Neural progenitor cell (in vitro differentiated cells): ENCODE data around the gene DAAM2.

Experiments
- EZH2 ChIP-seq: fragments of 200-600 bp; sonication (generic); IDR thresholded peaks from 2 replicates; pipeline ENCODE4 v1.6.1; 2017; ENCODE audit warnings: antibody characterized with exemption, mild to moderate bottlenecking, moderate library complexity
- EZH2phosphoT487 ChIP-seq: fragments of 200-600 bp; sonication (generic); IDR thresholded peaks from 2 replicates; pipeline ENCODE4 v1.6.1; 2017; ENCODE audit warnings: antibody characterized with exemption
- TF ChIP-seq, protein P1 (sequence below): fragments of 200-600 bp; sonication (generic); IDR thresholded peaks from 2 replicates; pipeline ENCODE4 v1.5.1; 2017; ENCODE audit warnings: antibody characterized with exemption, mild to moderate bottlenecking

DNA sequence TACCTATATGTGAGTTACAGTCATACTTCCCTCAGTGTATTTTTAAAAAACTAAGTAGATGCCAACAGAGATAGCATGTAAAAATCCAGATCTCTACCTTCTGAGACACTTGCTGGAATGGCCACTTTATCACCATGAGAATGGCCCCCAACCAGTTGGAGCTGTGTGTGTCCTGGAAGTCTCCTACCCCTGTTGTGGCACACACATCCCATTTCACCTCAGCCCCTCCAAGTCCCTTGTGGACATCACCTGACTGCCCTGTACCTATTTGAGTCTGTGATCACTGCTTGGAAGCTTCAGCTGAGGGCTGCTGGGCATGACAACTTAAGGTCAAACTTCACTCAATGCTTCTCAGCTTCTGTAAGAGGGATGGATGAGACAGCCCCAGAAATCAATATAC is 118.0 kb downstream of the DAAM2 start:
- TF ChIP-seq, protein P1, sequence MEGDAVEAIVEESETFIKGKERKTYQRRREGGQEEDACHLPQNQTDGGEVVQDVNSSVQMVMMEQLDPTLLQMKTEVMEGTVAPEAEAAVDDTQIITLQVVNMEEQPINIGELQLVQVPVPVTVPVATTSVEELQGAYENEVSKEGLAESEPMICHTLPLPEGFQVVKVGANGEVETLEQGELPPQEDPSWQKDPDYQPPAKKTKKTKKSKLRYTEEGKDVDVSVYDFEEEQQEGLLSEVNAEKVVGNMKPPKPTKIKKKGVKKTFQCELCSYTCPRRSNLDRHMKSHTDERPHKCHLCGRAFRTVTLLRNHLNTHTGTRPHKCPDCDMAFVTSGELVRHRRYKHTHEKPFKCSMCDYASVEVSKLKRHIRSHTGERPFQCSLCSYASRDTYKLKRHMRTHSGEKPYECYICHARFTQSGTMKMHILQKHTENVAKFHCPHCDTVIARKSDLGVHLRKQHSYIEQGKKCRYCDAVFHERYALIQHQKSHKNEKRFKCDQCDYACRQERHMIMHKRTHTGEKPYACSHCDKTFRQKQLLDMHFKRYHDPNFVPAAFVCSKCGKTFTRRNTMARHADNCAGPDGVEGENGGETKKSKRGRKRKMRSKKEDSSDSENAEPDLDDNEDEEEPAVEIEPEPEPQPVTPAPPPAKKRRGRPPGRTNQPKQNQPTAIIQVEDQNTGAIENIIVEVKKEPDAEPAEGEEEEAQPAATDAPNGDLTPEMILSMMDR = no peak
- TF ChIP-seq EZH2 (no peak), EZH2phosphoT487 (no peak)
